GM18520 (cell line): ENCODE results near the gene MRPL45.

Source experiments
- ATAC-seq: cut with Tn5 transposase; IDR thresholded peaks from one replicate; pipeline ENCODE4 v1.9.1; 2021; ENCODE audit not compliant: unreplicated experiment

MRPL45 gene

GRCh38 chr17:38344420-38344745 lies 47.4 kb downstream of the MRPL45 start:
- ATAC-seq = no peak

- no peak for ATAC-seq
Observed at GRCh38 chr17:38345743-38346142, 48.8 kb downstream of the MRPL45 start.

DNA sequence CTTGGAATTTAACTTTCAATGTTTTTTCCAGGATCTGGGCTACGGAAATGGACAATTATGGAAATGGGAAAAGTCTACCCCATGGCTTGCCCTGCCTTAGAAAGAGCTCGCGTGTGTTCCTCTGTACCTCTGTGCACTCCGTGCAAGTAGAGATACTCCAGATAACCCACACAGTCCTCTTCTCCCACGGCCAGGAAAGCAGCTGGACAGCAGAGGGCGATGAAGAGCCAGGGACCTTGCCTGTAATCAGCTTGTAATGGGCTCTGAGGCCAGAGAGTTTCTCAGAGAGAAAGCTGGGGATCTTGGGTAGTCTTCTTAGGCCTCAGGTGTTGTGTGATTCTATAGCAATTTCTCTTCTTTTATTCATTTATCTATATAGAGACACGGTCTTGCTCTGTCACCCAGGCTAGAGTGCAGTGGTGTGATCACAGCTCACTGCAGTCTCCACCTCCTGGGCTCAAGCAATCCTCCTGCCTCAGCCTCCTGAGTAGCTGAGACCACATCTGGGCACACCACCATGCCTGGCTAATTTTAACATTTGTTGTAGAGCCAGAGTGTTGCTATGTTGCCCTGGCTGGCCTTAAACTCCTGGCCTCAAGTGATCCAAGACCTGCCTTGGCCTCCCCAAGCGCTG lies 52.2 kb downstream of the MRPL45 start:
- ATAC-seq = no peak

GRCh38 chr17:38350035-38350434 lies 53.1 kb downstream of the MRPL45 start:
- no peak for ATAC-seq

DNA sequence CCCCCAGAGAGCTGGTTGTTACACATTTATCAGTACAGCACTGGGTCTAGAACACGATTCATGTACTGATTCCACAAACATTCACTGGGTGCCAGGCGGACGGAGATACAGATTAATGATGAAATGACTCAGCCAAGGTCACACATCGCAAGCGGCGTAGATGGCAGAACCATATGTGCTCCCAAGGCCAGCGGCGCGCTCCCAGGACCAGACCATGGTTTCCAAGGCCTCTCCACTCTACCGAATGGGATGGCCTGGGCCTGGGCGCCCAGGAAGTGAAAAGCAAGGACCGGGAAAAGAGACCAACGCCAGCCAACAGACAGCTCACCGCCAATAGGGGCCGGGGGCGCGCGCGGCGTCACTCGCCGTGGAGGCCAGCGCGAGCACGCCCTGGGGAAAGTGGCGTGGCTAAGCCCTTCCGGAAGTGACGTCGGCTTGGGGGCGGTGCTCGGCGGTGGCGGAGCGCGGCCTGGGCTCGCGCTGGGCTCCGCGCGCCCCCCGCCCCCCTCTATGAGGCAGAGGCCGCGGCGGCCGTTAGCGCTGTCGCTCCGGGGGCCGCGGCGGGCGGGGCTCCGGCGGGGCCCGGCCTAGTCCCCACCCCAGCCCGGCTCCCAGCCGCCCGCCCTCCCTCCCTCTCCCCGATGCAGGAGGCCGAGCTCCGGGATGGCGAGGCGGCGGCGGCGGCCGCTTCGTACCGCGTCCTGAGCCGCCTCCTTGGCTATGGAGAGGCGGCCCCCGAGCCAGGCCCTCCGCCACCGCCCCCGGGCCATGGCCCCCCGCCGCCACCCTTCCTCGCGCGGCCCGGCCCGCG lies 54.6 kb downstream of the MRPL45 start, which contains the start of gene SOCS7:
SOCS7 (plus strand) TSS at position 433 of the 811 bp plus-strand sequence; CDS start at position 642, 209 bp downstream.
- peak; percentile 77 for ATAC-seq

DNA sequence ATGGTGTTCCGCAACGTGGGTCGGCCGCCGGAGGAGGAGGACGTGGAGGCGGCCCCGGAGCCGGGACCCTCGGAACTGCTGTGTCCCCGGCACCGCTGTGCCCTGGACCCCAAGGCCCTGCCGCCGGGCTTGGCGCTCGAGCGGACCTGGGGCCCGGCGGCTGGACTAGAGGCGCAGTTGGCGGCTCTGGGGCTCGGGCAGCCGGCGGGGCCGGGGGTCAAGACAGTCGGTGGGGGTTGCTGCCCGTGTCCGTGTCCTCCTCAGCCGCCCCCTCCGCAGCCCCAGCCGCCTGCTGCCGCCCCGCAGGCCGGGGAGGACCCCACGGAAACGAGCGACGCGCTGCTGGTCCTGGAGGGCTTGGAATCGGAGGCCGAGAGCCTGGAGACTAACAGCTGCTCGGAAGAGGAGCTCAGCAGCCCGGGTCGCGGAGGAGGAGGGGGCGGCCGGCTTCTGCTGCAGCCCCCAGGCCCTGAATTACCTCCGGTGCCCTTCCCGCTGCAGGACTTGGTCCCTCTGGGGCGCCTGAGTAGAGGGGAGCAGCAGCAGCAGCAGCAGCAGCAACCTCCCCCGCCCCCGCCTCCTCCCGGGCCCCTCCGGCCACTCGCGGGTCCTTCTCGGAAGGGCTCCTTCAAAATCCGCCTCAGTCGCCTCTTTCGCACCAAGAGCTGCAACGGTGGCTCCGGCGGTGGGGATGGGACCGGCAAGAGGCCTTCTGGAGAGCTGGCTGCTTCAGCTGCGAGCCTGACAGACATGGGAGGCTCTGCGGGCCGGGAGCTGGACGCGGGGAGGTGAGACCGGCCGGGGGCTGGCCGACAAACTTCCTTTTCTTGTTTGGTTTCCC lies 55.5 kb downstream of the MRPL45 start:
- no peak for ATAC-seq

DNA sequence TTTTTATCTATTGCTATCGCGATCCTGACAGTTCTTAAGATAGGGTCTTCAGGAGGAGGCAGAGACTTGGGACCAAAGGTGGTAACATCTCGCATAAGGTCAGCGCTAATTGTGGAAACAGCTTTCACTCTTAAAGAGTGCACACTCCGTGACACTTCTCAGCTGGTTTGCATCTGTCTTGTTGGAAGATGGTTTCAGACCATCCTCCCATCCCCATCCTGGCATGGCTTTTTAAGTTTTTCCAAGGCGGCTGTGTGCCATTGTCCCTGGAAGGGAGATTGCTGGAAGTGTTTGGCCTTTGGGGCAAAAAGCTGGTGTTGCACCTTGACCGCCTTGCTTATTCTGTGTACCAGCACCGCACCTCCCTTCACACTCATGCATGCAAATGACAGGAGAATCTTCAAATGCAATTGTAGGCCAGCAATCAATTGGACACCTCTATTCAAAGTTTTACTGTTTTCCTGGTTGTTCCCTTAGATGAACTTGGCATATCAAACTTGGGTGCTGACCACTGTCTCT lies 56.2 kb downstream of the MRPL45 start:
- ATAC-seq = no peak

DNA sequence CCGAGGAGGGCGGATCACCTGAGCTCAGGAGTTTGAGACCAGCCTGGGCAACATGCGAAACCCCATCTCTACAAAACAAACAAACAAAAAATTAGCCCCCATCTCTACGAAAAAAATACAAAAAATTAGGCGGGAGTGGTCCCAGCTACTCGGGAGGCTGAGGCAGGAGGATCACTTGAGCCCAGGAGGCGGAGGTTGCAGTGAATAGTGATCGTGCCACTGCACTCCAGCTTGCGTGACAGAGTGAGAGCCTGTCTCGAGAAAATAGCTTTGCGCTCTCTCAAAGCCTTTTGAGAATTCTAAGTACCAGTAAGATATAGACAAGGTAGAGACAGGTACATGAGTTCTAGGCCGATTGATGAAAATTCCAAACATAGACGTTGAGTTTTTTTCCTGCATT lies 56.7 kb downstream of the MRPL45 start:
- no peak for ATAC-seq

DNA sequence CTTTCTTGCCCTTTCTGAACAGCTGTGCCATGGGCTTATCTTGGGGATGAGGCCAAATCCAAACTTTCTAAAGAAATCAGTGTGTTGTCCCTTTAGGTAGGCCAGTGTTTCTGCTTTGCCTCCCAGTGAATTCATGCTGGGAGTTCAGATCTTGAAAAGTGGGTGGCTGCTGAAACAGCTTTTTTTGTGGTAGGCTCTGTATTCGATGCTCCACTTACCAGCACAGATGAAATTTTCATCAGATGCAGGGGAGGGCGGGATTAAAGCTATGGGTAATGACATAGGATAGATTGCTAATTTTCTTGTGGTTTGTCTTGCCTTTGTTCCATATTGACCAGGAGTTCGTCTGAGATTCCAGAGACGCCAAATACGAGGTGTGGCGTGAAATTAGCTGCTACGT lies 57.5 kb downstream of the MRPL45 start:
- no peak for ATAC-seq

GRCh38 chr17:38355251-38355650 lies 58.3 kb downstream of the MRPL45 start:
- ATAC-seq = no peak

DNA sequence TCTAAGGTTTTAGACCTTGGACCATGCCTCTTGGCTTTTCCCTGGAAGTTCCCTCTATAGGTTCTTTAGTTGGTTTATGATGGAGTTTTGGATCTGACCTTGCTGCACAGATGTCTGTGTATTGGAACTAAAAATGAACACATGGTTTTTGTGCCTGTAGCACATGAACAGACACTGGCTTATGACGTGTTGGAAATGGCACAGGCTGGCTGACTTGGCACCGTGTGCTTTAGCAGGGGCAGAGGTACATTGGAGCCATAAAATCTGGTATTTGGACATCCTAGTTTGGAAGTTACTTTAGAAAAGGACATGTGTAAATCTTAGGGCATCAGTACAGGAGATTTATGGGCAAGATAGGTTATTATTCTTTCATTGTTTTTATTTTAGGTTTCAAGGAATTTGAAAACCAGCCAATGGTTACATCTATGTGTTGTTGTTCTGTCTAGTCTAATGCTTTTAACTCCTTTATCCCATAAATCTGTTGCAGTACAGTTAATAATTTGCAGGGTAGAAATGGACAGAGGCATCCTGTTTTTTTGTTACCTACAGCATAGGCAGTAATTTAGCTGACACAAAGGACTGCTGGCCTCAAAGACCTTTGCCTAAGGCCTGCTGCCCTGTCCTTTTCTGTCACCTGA lies 60.6 kb downstream of the MRPL45 start:
- ATAC-seq = no peak

DNA sequence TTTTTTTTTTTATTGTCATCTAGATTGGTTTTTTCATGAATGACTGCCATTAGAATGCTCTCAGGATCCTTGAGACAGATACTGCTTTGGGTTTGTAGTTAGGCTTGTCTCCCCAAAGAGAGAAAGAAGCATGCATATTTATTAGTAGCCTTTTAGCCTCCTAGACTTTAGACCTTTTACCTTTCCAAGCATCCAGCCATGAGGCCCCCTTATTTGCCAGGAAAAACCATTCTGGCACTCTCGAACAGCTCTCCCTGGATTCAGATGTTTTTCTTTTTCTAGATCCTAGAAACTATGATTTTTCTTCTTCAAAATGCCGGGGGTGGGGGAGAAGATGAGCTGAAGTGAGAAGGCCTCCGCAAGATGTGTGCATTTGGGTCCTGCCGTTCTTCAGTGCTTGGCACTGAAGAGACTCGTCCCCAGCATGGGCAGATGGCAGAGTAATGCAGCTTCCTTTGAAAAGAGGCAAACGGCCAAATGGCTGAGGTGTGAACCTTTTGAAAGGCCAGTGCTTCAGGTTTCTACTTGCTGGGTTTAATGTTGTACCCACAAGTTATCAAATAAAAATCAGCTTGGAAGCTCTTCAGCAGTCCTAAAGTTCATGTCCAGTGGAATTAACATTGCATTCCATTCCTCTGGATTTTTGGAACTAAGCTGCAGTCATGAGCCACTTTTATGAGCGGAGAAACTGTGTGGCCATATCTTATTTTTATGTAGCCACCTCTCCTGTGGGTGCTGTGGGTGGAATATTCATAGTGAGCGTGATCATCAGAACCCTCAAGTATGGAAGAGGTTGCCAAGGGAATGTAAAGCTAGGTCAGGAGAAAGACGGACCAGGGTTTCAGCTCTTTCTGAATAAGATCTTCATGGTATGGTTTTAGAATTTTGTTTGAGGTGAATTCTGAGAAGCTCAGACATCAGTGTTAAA lies 61.9 kb downstream of the MRPL45 start:
- ATAC-seq = no peak

GRCh38 chr17:38361694-38362465 lies 64.9 kb downstream of the MRPL45 start:
- ATAC-seq = no peak

DNA sequence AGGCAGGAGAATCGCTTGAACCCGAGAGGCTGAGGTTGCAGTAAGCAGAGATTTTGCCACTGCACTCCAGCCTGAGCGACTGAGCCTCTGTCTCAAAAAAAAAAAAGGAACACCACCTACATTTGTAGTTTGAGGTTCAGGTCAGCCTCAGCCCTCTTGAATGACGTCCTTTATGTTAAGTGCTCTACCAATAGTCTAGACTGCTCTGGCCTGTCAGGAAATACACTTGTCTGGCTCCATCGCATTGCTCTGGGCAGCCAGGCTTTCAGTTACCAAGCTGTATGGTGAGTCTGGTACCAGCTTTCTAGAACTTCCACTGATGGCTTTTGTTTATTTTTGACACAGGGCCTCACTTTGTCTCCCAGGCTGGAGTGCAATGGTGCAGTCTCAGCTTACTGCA lies 66.0 kb downstream of the MRPL45 start:
- ATAC-seq = no peak

GRCh38 chr17:38364741-38365140 lies 67.8 kb downstream of the MRPL45 start:
- no peak for ATAC-seq

DNA sequence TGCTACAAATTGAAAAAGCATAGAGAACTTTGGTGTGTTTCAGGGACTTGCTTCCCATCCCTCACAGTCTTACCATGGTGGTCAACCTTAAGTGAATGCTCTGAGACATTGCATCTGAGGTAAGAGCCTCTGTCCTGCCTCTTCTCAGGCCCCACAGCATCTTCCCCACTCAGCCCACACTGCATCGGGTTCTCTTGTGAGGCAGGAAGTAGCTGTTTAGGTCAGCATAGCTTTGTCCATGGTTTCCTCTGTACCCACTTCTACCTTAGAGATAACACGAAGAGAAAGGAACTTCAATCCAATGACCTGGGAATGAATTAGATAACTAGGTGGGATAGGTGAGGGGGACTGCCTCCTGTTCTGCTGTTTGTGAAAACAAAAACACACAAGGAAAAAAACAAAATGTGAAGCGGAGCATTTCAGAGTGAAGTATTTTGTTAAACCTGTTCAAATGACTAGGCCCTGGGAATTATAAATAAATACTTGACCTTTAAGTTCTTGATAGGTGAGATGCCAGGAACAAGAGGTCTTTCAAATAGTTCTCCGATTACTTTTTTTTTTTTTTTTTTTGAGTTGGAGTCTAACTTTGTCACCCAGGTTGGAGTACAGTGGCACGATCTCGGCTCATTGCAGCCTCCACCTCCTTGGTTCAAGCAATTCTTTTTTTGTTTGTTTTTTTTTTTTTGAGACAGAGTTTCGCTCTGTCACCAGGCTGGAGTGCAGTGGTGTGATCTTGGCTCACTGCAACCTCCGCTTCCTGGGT lies 72.3 kb downstream of the MRPL45 start:
- ATAC-seq = no peak
